ENCODE results near the gene HDHD5.

GRCh38 chr22:17133137-17133536 is 25.9 kb downstream of the HDHD5 start:
- TF ChIP-seq CEBPZ (IDR thresholded peaks at IDR 0.05; ENCODE audit: low read depth, low read length) (no peak), HDGF (IDR thresholded peaks at IDR 0.05) (no peak)
